Urothelium cell line (cell line): ENCODE results near the gene EARS2.
A peak's percentile ranks its signal among the peaks of the same experiment; 100 is the strongest.
"Not testable (repeated sequence)": the region's sequence is repeated elsewhere in the genome, so short reads cannot be mapped to it uniquely, and the experiment has no call there.

Experiments used
- DNase-seq: peaks from one replicate; pipeline ENCODE4 v3.0.0; 2011; ENCODE audit warnings: low spot score, mixed read lengths
- FAIRE-seq: peaks from 2 replicates; lab custom pipeline; 2011; peaks lifted over from hg19 to GRCh38; lab: Jason Lieb, UNC

Gene EARS2

GRCh38 chr16:23530062-23530461 lies 27.1 kb downstream of the EARS2 start:
- FAIRE-seq (no peak), DNase-seq (no peak)

DNA sequence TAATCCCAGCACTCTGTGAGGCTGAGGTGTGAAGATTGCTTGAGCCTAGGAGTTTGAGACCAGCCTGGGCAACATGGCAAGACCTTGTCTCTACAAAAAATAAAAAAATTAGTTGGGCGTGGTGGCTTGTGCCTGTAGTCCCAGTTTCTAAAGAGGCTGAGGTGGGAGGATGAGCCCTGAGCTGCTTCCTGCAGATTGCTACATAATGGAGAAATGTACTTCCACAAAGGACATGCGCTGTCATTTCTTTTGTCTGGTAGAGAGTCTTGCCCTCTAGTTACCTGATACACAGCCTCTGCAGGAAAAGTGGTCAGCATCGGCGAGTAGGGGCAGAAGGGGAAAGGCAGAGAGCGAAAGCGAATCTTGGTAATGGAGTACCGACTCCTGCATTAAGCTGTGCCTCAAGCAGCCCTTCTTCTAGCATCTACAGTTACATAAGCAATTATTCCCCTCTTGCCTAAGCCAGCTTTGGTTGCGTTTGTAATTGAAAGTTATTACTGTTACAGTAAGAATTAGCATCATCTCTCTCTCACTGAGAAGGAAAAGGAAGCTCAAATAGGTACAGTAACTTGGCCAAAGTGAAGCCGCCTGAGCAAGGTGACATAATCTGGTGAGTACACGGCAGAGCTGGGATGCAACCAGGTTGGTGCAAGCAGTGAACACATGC lies 28.4 kb downstream of the EARS2 start:
- FAIRE-seq (no peak), DNase-seq (no peak)

DNA sequence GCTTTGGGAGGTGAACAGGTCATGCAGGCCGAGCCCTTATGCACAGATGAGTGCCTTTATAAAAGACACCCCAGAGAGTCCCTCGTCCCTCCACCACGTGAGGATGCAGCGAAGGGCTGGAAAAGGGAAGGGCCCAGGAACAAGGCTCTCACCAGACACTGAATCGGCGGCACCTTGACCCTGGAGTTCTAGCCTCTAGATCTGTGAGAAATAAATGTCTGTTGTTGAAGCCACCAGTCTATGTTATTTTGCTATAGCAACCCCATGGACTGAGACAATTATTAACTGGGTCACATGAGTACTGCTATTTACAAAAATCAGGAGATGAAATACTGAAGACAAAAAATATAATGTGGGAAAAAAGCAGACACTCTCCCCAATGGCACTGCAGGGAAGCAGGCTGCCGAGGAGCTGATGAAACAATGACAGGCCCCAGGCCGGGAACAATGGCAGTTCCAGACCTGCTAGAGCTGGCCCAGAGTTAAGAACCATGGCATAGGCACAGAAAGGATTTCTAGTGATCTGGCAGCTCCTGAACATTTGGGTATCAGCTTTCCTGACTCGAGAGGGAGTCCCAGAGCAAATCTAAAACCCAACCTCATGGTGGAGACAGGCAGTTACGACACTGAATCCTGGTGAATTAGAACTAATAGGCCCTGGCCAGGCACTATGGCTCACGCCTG lies 29.0 kb downstream of the EARS2 start:
- no peak for FAIRE-seq
- DNase-seq: no peak

GRCh38 chr16:23524886-23525285 lies 32.3 kb downstream of the EARS2 start:
- DNase-seq (no peak), FAIRE-seq (no peak)

- DNase-seq (no peak), FAIRE-seq (no peak)
Observed at GRCh38 chr16:23523876-23524385, 33.2 kb downstream of the EARS2 start.

GRCh38 chr16:23523321-23523720 lies 33.8 kb downstream of the EARS2 start:
- no peak for DNase-seq
- no peak for FAIRE-seq

- FAIRE-seq: no peak
- DNase-seq: no peak
Observed at GRCh38 chr16:23521965-23522364, 35.2 kb downstream of the EARS2 start.

GRCh38 chr16:23521037-23521743 lies 36.0 kb downstream of the EARS2 start:
- no peak for FAIRE-seq
- no peak for DNase-seq

GRCh38 chr16:23520500-23520899 lies 36.6 kb downstream of the EARS2 start:
- no peak for FAIRE-seq
- no peak for DNase-seq

GRCh38 chr16:23519282-23519681 lies 37.9 kb downstream of the EARS2 start:
- FAIRE-seq: no peak
- DNase-seq: no peak

DNA sequence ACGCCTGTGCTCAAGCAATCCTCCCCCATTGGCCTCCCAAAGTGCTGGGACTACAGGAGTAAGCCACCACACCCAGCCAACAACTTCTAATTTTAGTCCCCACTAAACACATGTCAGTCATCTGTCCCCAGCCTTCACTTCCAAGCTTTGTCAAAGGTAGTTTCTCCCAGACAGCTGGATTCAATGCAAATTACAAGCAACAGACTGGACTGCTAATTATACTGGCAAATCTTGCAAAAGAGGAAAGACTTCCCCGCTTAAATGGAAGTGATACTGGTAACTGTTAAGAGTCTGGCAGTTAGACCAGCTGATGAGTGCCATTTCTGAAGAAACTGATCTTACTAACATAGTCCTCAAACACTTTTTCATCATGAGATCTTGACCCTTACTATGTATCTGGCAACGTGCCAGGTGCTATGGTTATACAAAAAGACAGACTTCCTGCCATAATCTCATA lies 38.7 kb downstream of the EARS2 start:
- DNase-seq (no peak), FAIRE-seq (no peak)

DNA sequence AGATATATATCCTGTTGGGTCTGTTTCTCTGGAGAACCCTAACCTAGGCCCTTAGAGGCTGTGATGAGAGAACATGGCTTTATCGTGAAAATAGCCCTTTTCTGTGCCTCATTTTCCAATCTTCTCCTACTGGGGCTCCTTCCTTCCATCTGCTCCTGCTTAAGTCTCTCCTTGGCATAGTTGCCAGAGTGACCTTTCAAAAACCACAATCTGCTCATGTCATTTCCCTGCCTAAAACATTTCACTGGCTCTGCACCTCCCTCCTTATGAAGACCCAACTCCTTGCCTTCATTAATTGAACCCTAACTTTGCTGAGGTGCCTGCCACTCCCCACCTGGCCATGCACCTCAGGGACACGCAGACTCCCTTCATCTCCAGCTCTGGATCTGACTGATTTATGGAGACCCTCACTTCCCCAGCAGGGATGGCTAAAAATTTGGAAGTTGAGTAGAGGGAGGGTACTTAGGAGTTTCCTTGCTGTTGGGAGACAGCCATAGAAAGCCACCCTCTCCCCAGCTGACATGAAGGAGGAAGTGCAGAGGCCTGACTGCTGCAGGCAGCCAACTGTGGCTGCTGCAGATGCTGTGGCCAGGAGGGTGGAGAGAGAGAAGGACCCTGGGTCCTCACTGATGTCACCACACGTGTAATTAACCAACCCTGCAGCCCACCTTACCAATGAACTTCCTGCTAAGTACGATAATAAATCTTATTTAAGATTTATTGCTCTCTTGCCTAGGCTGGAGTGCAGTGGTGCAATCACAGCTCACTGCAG lies 40.6 kb downstream of the EARS2 start:
- FAIRE-seq (no peak), DNase-seq (no peak)

- DNase-seq: no peak
- no peak for FAIRE-seq
Observed at GRCh38 chr16:23515881-23516280, 41.3 kb downstream of the EARS2 start.

DNA sequence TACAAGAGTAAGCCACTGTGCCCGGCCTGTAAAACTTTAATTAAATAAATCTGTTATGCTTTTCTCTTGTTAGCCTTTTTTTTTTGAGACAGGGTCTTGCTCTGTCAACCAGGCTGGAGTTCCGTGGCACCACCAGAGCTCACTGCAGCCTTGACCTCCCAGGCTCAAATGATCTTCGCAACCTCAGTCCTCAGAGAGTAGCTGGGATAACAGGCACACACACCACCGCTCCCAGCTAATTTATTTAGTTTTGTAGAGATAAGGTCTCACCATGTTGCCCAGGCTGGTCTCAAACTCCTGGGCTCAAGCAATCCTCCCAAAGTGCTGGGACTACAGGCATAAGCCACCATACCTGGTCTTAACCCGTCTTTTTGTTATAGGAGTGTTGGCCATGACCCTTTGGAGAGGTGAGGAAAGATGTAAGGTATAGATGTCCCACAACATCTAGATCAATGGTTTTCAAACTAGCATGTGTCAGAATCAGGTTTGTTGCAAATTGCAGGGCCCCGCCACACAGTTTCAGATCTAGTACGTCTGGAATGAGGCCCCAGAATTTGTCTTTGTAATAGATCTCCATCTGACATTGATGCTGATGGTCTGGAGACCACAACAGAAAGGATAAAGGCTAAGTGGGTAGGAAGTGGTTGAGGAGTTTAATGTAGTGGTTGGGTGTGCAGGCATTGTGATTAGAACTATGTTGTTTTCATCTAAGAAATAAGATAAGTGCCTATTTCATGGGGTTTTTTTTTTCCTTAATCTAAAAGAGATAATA lies 42.6 kb downstream of the EARS2 start:
- DNase-seq (no peak), FAIRE-seq (no peak)

GRCh38 chr16:23512168-23512695 lies 44.9 kb downstream of the EARS2 start:
- FAIRE-seq: no peak

GRCh38 chr16:23511731-23512130 lies 45.4 kb downstream of the EARS2 start:
- DNase-seq (no peak), FAIRE-seq (no peak)

More at GRCh38 chr16:23512168-23512695, 44.9 kb downstream of the EARS2 start:
- no peak for DNase-seq

DNA sequence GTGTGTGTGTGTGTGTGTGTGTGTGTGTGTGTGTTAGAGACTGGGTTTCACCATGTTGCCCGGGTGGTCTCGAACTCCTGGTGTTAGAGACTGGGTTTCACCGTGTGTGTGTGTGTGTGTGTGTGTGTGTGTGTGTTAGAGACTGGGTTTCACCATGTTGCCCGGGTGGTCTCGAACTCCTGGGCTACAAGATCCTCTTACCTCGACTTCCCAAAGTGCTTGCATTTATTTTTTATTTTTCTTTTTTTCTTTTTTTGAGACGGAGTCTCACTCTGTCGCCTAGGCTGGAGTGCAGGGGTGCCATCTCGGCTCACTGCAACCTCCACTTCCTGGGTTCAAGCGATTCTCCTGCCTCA lies 46.3 kb downstream of the EARS2 start:
- FAIRE-seq: not testable (repeated sequence)

GRCh38 chr16:23510164-23510914 lies 46.8 kb downstream of the EARS2 start, which contains the start of gene GGA2:
Gene GGA2, minus strand, starts transcription at chr16:23510494. Its CDS starts 83 bp downstream, at chr16:23510411.
- DNase-seq (peak; percentile 85), FAIRE-seq (no peak)

More for the DNA sequence above, 46.3 kb downstream of the EARS2 start:
- not testable (repeated sequence) for DNase-seq

DNA sequence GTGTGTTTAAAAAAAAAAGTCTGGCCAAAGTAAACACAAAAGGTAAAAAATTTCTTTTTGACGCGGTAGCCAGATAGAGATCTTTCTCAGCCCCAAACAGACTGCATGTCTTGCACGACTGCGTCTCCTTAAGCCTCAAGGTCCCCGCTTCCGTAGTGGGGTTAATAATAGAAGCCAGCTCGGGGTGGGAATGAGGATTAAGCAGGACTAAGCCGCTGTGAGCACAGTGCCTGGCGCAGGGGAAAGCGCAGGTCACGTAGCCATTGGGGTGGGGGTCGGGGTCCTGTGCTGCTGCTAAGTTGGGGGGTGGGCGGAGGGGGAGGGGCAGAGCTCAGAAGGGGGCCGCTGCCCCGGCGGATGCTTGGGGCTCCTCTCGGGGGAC lies 47.4 kb downstream of the EARS2 start:
- peak; percentile 19 for DNase-seq

More for the DNA sequence above, 47.4 kb downstream of the EARS2 start:
- FAIRE-seq: no peak
